HG03342 (cell line): ENCODE results near the gene HMGB2.

Experiments
- ATAC-seq: cut with Tn5 transposase; IDR thresholded peaks from one replicate; pipeline ENCODE4 v1.9.1; 2021; ENCODE audit warnings: mild to moderate bottlenecking, moderate library complexity; ENCODE audit not compliant: unreplicated experiment

Gene HMGB2

GRCh38 chr4:173334085-173334890 is at the start of gene HMGB2:
Gene HMGB2 (minus strand): TSS chr4:173334358. CDS start chr4:173333649, 709 bp downstream.
- ATAC-seq, result peak; percentile 91

DNA sequence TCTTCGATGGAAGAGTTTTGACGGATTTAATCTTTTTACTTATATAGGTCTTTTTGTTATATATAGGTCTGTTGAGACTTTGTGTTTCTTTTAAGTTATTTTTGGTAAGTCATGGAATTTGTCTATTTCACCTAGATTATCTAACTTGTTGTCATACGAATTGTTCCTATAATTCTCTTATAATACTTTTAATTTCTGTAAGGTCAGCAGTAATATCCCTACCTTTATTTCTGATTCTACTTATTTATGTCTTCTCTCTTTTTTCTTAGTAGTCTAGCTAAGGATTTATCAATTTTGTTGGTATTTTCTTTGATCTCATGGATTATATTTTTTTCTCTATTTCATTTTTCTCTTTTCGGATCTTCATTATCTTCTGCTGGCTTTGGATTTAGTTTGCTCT is 48.2 kb upstream of the HMGB2 start:
- no peak for ATAC-seq

GRCh38 chr4:173381610-173382009 is 47.5 kb upstream of the HMGB2 start:
- no peak for ATAC-seq

DNA sequence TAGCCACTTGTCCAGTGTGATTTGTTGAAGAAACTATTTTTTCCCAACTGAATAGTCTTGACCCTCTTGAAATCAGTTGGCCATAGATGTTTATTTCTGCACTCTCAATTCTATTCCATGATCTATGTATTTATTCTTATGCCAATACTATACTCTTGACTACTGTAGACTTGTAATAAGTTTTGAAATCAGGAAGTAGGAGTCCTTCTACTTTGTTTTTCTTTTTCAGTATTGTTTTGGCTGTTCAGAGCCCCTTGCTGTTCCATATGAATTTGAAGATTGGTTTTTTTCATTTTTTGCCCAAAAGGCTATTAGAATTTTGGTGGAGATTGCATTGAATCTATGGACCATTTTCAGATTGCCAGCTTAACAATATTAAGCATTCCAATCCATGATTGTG is 46.8 kb upstream of the HMGB2 start:
- no peak for ATAC-seq

DNA sequence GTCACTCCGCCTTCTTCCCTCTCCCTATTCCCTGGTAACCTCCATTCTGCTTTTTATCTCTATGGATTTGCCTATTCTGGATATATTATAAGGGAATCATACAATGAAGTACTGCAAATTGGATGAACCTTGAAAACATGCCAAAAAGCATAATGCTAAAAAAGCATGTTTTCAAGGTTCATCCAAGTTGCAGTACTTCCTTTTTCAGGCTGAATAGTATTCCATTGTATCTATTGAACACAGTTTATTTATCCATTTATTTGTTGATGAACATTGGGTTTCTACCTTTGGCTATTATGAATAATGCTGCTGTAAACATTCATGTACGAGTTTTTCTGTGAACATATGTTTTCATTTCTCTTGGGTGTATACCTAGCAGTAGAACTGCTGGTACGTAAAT is 45.8 kb upstream of the HMGB2 start:
- ATAC-seq, result no peak

DNA sequence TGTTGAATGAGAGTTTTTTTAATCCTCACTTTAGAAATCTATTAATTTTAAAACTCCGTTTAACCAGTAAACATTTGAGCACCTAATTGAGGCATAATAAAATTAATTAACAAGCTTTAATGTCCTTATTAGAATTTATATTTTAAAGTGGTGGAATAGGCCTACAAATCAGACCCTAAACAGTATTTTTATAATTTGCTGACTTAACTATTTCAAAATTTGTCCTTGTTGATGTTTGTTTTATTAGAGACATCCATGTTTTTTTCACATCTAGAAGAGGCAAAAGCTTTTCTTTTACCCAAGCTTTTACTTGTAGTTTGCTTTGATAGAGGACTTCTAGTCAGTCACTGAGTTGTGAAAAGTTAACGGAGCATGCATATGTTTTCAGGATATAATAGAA is 40.4 kb upstream of the HMGB2 start:
- no peak for ATAC-seq

- ATAC-seq, result peak; percentile 14
Observed at GRCh38 chr4:173371292-173372192, 37.4 kb upstream of the HMGB2 start.

- ATAC-seq, result peak; percentile 67
Observed at GRCh38 chr4:173370477-173371291, 36.5 kb upstream of the HMGB2 start, which contains the start of gene SAP30. Gene SAP30 (plus strand): TSS chr4:173370954. CDS start chr4:173371183, 229 bp downstream.

DNA sequence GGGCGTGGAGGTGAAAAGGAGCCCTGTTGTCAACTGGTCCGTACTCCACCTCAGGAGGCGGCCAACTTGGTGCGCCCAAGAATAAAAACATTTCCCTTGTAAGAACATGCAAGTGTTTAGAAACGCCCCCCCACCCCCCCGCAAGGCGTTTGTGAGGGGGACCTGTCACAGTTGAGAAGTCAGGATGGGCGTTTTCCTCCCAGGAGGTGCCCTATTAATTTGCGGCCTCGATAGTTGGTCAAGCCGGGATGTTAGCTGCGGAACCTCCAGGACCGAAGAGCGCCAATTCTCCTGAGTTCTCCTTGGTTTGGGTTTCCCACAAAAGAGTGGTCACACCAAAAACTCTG is 35.9 kb upstream of the HMGB2 start:
- peak; percentile 13 for ATAC-seq

GRCh38 chr4:173367946-173368345 is 33.8 kb upstream of the HMGB2 start:
- no peak for ATAC-seq

GRCh38 chr4:173367285-173367684 is 33.1 kb upstream of the HMGB2 start:
- ATAC-seq, result peak; percentile 14

GRCh38 chr4:173365359-173365996 is 31.3 kb upstream of the HMGB2 start:
- no peak for ATAC-seq

- no peak for ATAC-seq
Observed at GRCh38 chr4:173362666-173363065, 28.5 kb upstream of the HMGB2 start.

DNA sequence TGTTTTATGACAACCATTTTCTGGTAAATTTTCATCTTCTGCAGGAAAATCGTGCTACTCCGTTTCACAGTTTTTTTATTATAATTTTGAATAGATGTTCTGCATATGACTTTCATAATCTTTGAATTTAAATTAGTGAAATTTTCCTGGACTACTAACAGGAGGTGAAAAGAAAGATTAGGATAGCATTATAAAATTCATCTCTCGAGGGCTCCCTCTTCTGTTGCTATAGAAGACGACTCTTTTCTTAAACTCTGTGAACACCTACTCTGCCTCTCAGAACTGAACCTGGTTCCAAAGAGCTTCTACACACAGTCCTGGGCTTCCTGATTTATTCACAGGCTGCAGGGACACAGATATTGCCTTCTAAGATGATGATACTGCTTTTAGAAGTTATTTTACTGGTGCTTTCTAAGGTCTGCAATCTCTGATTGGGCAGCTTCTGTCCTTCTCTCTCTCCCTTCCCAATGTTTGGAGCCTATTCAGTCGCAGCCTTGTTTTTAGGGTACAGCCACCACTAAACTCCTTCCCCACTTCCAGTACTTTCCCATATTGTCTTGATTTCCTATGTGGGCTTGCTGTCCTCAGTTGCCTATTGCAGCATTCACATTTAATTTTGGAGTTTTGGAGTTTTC is 26.5 kb upstream of the HMGB2 start:
- ATAC-seq, result no peak

GRCh38 chr4:173357939-173358338 is 23.8 kb upstream of the HMGB2 start:
- no peak for ATAC-seq

- ATAC-seq, result no peak
Observed at GRCh38 chr4:173347467-173347866, 13.3 kb upstream of the HMGB2 start.

- ATAC-seq, result no peak
Observed at GRCh38 chr4:173346074-173346473, 11.9 kb upstream of the HMGB2 start.

- ATAC-seq, result no peak
Observed at GRCh38 chr4:173345648-173346047, 11.5 kb upstream of the HMGB2 start.

GRCh38 chr4:173343832-173344397 is 9.8 kb upstream of the HMGB2 start:
- ATAC-seq, result no peak

- ATAC-seq, result no peak
Observed at GRCh38 chr4:173337463-173337862, 3.3 kb upstream of the HMGB2 start.
